Measurements from ENCODE around the gene ARL5A. TPM values are rescaled to one million over a fixed set of nuclear protein-coding genes. Genes with fewer than 3 reads are reported as not detected.

ARL5A gene
- total RNA-seq, 1 experiment from 2014 or later = 60.4 TPM

- DNase-seq (ENCODE audit: low read depth) = no peak
Measured at GRCh38 chr2:151766437-151767153, 61.6 kb downstream of the ARL5A start.

DNA sequence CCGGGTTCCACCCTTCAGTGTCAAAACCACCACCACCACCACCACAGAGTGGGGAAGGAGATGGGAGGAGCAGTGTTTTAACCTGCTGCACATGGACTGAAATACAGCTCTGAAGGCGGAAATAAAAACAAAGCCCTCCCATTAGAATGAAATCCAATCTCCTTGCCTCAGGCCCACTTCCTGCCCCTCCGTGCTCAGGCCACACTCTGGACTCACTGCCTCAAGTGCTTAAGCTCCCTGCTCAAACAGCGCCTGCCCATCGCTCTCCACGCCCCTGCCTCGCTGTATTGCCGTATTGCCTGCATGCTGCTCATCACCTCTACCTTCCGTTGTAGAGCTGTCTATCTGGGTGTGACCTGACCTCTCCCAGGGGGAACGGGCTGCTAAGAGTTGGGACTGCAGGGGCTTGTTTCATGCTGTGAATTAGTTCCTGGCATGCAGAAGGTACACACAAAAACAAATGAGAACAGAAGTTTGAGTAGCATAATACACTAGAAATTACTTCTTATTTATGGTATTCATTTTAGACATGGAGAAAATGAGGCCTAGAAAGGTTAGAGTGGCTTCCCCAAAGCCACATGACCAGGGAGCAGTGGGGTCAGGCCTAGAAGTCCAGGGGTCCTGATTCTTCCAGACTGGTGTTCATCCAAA, 62.3 kb downstream of the ARL5A start:
- DNase-seq (ENCODE audit: low read depth) = no peak

- no peak for DNase-seq (ENCODE audit: low read depth)
Measured at GRCh38 chr2:151762694-151763093, 65.5 kb downstream of the ARL5A start.

- no peak for DNase-seq (ENCODE audit: low read depth)
Measured at GRCh38 chr2:151761687-151762086, 66.5 kb downstream of the ARL5A start.

DNA sequence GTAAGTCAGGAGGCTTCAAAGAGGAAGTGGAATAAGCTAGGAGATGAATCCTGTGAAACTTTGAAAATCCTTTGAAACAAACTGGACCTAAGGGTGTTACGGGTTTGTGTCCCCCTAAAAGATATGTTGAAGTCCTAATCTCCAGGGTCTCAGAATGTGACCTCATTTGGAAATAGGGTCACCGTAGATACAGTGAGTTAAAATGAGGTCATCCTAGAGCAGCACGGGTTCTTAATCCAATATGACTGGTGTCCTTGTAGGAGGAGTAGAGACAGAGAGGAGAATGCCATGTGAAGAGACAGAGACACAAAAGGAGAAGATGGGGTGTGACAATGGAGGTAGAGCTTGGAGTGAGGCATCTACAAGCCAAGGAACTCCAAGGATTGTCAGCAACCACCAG, 67.0 kb downstream of the ARL5A start:
- DNase-seq (ENCODE audit: low read depth) = no peak

DNA sequence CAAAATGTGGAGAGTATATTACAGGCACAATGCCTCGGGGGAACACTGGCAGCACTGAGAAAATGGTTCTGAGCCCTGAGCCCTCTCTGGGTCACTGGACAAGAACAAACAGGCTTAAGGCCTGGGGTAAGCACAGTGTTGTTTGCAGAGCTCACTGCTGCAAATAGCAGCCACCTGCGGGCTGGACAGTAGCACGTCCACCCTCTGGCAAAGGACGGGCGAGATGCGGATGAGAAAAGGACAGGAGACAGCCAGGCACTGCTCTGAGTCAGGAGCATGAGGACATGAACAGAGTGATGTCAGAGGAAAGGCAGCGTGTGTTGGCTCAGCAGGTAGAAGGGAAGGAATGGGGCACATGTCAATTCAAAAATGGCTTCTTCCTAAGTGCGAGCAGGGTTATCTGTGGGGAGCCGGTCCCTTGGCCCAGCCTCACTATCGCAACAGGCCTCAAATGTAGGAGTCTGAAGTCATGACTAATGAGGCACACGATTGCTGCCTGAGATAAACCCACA, 68.0 kb downstream of the ARL5A start:
- no peak for DNase-seq (ENCODE audit: low read depth)

GRCh38 chr2:151758744-151759143, 69.5 kb downstream of the ARL5A start:
- no peak for DNase-seq (ENCODE audit: low read depth)

GRCh38 chr2:151757861-151758260, 70.4 kb downstream of the ARL5A start:
- DNase-seq (ENCODE audit: low read depth) = no peak

GRCh38 chr2:151756820-151757219, 71.4 kb downstream of the ARL5A start:
- DNase-seq (ENCODE audit: low read depth) = no peak

DNA sequence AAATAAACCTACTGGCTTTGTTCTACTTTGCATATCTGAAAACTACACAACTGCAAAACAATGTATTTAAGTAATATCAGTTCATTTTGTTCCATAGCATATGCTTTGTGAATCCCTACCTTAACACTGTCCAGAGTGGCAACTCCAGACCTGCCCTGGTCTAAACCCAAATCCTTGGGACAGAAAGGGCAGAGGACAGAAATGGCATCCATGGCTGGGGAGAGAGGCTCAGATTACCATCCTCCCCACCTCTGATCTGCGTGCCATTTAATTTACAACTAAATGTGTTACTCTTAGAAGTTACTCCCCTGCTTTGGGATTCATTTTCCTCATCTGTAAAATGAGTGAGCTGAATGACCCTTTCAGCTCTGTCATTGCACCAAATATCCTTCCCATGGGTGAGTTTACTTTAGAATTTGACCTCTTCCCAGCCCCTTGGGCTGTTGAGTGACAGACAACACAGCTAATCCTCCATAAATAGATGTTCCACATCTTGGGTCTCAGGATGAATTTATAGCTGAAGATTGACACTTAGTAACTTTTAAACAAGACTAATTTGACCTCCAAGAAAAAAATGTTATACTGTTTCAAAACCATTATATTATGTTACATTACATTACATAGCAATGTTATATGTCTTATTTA, 73.8 kb downstream of the ARL5A start:
- no peak for DNase-seq (ENCODE audit: low read depth)

DNA sequence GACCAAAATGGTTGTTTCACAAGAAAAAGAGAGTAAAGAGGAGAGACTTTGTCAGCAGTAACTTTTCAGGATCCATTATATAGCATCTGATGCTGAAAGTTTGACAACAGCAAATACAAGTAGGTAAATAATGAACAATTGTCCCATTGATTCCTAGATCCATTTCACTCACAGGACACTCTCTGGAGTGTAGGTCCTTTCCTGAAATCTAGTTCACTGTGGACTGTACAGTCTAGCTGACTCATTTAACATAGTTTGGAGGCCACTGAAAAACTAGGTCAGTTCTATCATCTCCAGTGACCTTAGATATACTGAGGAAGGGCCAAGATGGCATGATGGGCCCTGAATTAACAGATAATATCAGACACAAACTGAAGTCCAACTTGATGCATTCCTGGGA, 74.7 kb downstream of the ARL5A start:
- DNase-seq (ENCODE audit: low read depth) = no peak

Other genes with a start within 250 kb of the ARL5A start
- not detected in 2 replicates for gene NEB, start 93.9 kb downstream of the ARL5A start, total RNA-seq (2014; rRNA removed; shearing (Covaris generic))